Activated CD4-positive, alpha-beta memory T cell treated with anti-CD3 and anti-CD28 coated beads, Interleukin-2, amount 10 ng/mL, durations not matched to agents 7 days and 5 days (primary cell): Measurements from ENCODE around the gene ST6GALNAC2. TPM values are rescaled to one million over a fixed set of nuclear protein-coding genes. Genes with fewer than 3 reads are reported as not detected.
A peak's percentile ranks its signal among the peaks of the same experiment; 100 is the strongest.
"Not testable (repeated sequence)": the region's sequence is repeated elsewhere in the genome, so short reads cannot be mapped to it uniquely, and the experiment has no call there.

ENCODE experiments used
- CTCF ChIA-PET: fragments of 350-600 bp; sonication (Branson Sonifier 250); formaldehyde crosslinking; loops from one replicate; lab custom pipeline; 2021; ENCODE audit warnings: antibody characterized with exemption, inconsistent platforms; lab: Charles Lee
- POLR2A ChIA-PET: fragments of 350-600 bp; sonication (Branson Sonifier 250); formaldehyde crosslinking; loops from one replicate; lab custom pipeline; 2021; ENCODE audit warnings: antibody characterized with exemption; lab: Charles Lee
- DNase-seq: peaks from one replicate; pipeline ENCODE4 v3.0.0-alpha.2; 2020
- H3K27ac Mint-ChIP-seq: one replicate; pipeline ENCODE4 v1.8.0; 2021; ENCODE audit warnings: mild to moderate bottlenecking, mixed read lengths
- H3K27me3 Mint-ChIP-seq: one replicate; pipeline ENCODE4 v1.8.0; 2021; ENCODE audit warnings: mixed read lengths
- H3K36me3 Mint-ChIP-seq: one replicate; pipeline ENCODE4 v1.8.0; 2021; ENCODE audit warnings: low read depth, mixed read lengths
- H3K4me1 Mint-ChIP-seq: one replicate; pipeline ENCODE4 v1.8.0; 2021; ENCODE audit warnings: mixed read lengths
- H3K4me3 Mint-ChIP-seq: one replicate; pipeline ENCODE4 v1.8.0; 2021; ENCODE audit warnings: mild to moderate bottlenecking, mixed read lengths
- H3K9me3 Mint-ChIP-seq: one replicate; pipeline ENCODE4 v1.8.0; 2021; ENCODE audit warnings: mixed read lengths
- total RNA-seq, 2 experiments: library from RNA; stranded (reverse); gene quantifications; one replicate each; pipeline ENCODE4 v1.2.3, GENCODE V29; 2021

ST6GALNAC2 gene
- total RNA-seq, 2 experiments from 2014 or later, result 0.25 to 0.65 TPM

GRCh38 chr17:76560036-76560876 is 25.4 kb downstream of the ST6GALNAC2 start:
- DNase-seq, result no peak
- Mint-ChIP-seq H3K4me1 (peaks cover 71% of the 10 kb centered on the region), H3K27me3 (no peaks in the 10 kb centered on the region), H3K4me3 (peak overlapping the region; percentile 71), H3K27ac (peak overlapping the region; percentile 87), H3K9me3 (no peaks in the 10 kb centered on the region), H3K36me3 (peaks cover 57% of the 10 kb centered on the region)
- ChIA-PET CTCF (interaction anchor here (0.6 to 8.5 kb wide), 12 partner anchors 9 to 153 kb away, joined by 3 to 82 read pairs (median 5); partner anchors contain the start of gene ST6GALNAC2), POLR2A (interaction anchor here (1.2 to 4.8 kb wide), 6 partner anchors 11 to 177 kb away, joined by 3 to 38 read pairs (median 4); partner anchors contain the start of gene SRSF2)

- peak overlapping the region; percentile 91 for H3K27ac Mint-ChIP-seq
- H3K4me3 Mint-ChIP-seq, result peak overlapping the region; percentile 99
- peaks cover 73% of the 10 kb centered on the region for H3K4me1 Mint-ChIP-seq
- not testable (repeated sequence) for DNase-seq, H3K27me3 Mint-ChIP-seq, H3K9me3 Mint-ChIP-seq
- peaks cover 49% of the 10 kb centered on the region for H3K36me3 Mint-ChIP-seq
- ChIA-PET CTCF (interaction anchor here (1.0 to 8.5 kb wide), 9 partner anchors 8 to 154 kb away, joined by 3 to 82 read pairs (median 9); partner anchors contain the start of gene ST6GALNAC2), POLR2A (interaction anchor here (1.2 to 4.8 kb wide), 7 partner anchors 12 to 178 kb away, joined by 3 to 38 read pairs (median 4); partner anchors contain the start of genes SRSF2 and ST6GALNAC2)
These were observed 26.2 kb downstream of the ST6GALNAC2 start for GRCh38 chr17:76559460-76559859.

GRCh38 chr17:76558198-76559095 is 27.2 kb downstream of the ST6GALNAC2 start:
- no peaks in the 10 kb centered on the region for H3K27me3 Mint-ChIP-seq
- POLR2A ChIA-PET, result interaction anchor here (0.8 to 4.8 kb wide), 23 partner anchors 9 to 454 kb away, joined by 3 to 38 read pairs (median 5); partner anchors contain the start of genes EXOC7, JMJD6, METTL23 and MFSD11
- peaks cover 46% of the 10 kb centered on the region for H3K36me3 Mint-ChIP-seq
- peaks cover 72% of the 10 kb centered on the region for H3K4me1 Mint-ChIP-seq
- CTCF ChIA-PET, result interaction anchor here (0.7 to 8.5 kb wide), 28 partner anchors 8 to 205 kb away, joined by 3 to 82 read pairs (median 5); partner anchors contain the start of genes PRPSAP1 and ST6GALNAC2
- DNase-seq, result peak; percentile 30
- peak overlapping the region; percentile 91 for H3K27ac Mint-ChIP-seq
- no peaks in the 10 kb centered on the region for H3K9me3 Mint-ChIP-seq
- peak overlapping the region; percentile 99 for H3K4me3 Mint-ChIP-seq

GRCh38 chr17:76557368-76558197 is 28.1 kb downstream of the ST6GALNAC2 start:
- peaks cover 37% of the 10 kb centered on the region for H3K36me3 Mint-ChIP-seq
- CTCF ChIA-PET, result interaction anchor here (0.6 to 8.5 kb wide), 36 partner anchors 9 to 244 kb away, joined by 3 to 82 read pairs (median 5); partner anchors contain the start of genes PRCD, PRPSAP1 and ST6GALNAC2
- peak; percentile 95 for DNase-seq
- POLR2A ChIA-PET, result interaction anchor here (0.8 to 4.8 kb wide), 28 partner anchors 10 to 454 kb away, joined by 3 to 38 read pairs (median 4); partner anchors contain the start of genes EXOC7, JMJD6, METTL23 and MFSD11
- H3K9me3 Mint-ChIP-seq, result no peaks in the 10 kb centered on the region
- no peaks in the 10 kb centered on the region for H3K27me3 Mint-ChIP-seq
- peaks cover 63% of the 10 kb centered on the region for H3K4me1 Mint-ChIP-seq
- peak overlapping the region; percentile 91 for H3K27ac Mint-ChIP-seq
- H3K4me3 Mint-ChIP-seq, result peak overlapping the region; percentile 99

- Mint-ChIP-seq H3K4me1 (peaks cover 58% of the 10 kb centered on the region), H3K27me3 (no peaks in the 10 kb centered on the region), H3K27ac (peak overlapping the region; percentile 91), H3K4me3 (peak overlapping the region; percentile 99), H3K9me3 (no peaks in the 10 kb centered on the region), H3K36me3 (peaks cover 33% of the 10 kb centered on the region)
- no peak for DNase-seq
- POLR2A ChIA-PET, result interaction anchor here (0.8 to 4.8 kb wide), 20 partner anchors 11 to 203 kb away, joined by 3 to 38 read pairs (median 5); partner anchors contain the start of genes JMJD6, METTL23, MFSD11 and PRPSAP1
- CTCF ChIA-PET, result interaction anchor here (0.7 to 8.5 kb wide), 24 partner anchors 8 to 203 kb away, joined by 3 to 82 read pairs (median 6); partner anchors contain the start of genes PRCD and PRPSAP1
These were observed 28.8 kb downstream of the ST6GALNAC2 start for GRCh38 chr17:76556765-76557367.

- POLR2A ChIA-PET, result no interaction called here
- CTCF ChIA-PET, result no interaction called here
- no peak overlapping the region for H3K4me3 Mint-ChIP-seq
- no peaks in the 10 kb centered on the region for H3K27me3 Mint-ChIP-seq
- peaks cover 38% of the 10 kb centered on the region for H3K4me1 Mint-ChIP-seq
- peaks cover 14% of the 10 kb centered on the region for H3K36me3 Mint-ChIP-seq
- H3K27ac Mint-ChIP-seq, result no peak overlapping the region
- H3K9me3 Mint-ChIP-seq, result no peaks in the 10 kb centered on the region
- no peak for DNase-seq
These were observed 31.5 kb downstream of the ST6GALNAC2 start for GRCh38 chr17:76554131-76554530.

GRCh38 chr17:76553178-76553908 is 32.3 kb downstream of the ST6GALNAC2 start:
- DNase-seq, result no peak
- Mint-ChIP-seq H3K9me3 (no peaks in the 10 kb centered on the region), H3K27ac (no peak overlapping the region), H3K27me3 (no peaks in the 10 kb centered on the region), H3K4me1 (peaks cover 31% of the 10 kb centered on the region), H3K4me3 (no peak overlapping the region), H3K36me3 (peaks cover 7% of the 10 kb centered on the region)
- ChIA-PET CTCF (no interaction called here), POLR2A (no interaction called here)

- ChIA-PET CTCF (interaction anchor here (1.0 to 2.0 kb wide), 4 partner anchors 8 to 130 kb away, joined by 3 to 8 read pairs (median 7); no protein-coding TSS in a partner anchor), POLR2A (interaction anchor here (0.6 kb wide), 1 partner anchor 72 kb away, joined by 3 read pairs; no protein-coding TSS in a partner anchor)
- no peaks in the 10 kb centered on the region for H3K27me3 Mint-ChIP-seq
- H3K9me3 Mint-ChIP-seq, result no peaks in the 10 kb centered on the region
- H3K27ac Mint-ChIP-seq, result no peak overlapping the region
- H3K36me3 Mint-ChIP-seq, result no peaks in the 10 kb centered on the region
- DNase-seq, result no peak
- peaks cover 19% of the 10 kb centered on the region for H3K4me1 Mint-ChIP-seq
- no peak overlapping the region for H3K4me3 Mint-ChIP-seq
These were observed 34.0 kb downstream of the ST6GALNAC2 start for GRCh38 chr17:76551685-76552084.

GRCh38 chr17:76550712-76551615 is 34.7 kb downstream of the ST6GALNAC2 start:
- ChIA-PET CTCF (interaction anchor here (1.0 to 2.8 kb wide), 6 partner anchors 9 to 131 kb away, joined by 3 to 8 read pairs (median 7); no protein-coding TSS in a partner anchor), POLR2A (interaction anchor here (0.6 kb wide), 1 partner anchor 73 kb away, joined by 3 read pairs; no protein-coding TSS in a partner anchor)
- H3K9me3 Mint-ChIP-seq, result no peaks in the 10 kb centered on the region
- no peak for DNase-seq
- H3K4me1 Mint-ChIP-seq, result peaks cover 15% of the 10 kb centered on the region
- no peaks in the 10 kb centered on the region for H3K27me3 Mint-ChIP-seq
- no peaks in the 10 kb centered on the region for H3K36me3 Mint-ChIP-seq
- H3K4me3 Mint-ChIP-seq, result no peak overlapping the region
- H3K27ac Mint-ChIP-seq, result no peak overlapping the region
